ENCODE results near the gene POU5F1. TPM values are rescaled to one million over a fixed set of nuclear protein-coding genes. Genes with fewer than 3 reads are reported as not detected.

The POU5F1 gene
- total and polyA plus RNA-seq, 9 of the 15 experiments (the other 6 are each of a cell fraction or from before 2014, with no cell fraction given) = 0.06 to 2.0 (median 0.10) TPM; not detected in 6

DNA sequence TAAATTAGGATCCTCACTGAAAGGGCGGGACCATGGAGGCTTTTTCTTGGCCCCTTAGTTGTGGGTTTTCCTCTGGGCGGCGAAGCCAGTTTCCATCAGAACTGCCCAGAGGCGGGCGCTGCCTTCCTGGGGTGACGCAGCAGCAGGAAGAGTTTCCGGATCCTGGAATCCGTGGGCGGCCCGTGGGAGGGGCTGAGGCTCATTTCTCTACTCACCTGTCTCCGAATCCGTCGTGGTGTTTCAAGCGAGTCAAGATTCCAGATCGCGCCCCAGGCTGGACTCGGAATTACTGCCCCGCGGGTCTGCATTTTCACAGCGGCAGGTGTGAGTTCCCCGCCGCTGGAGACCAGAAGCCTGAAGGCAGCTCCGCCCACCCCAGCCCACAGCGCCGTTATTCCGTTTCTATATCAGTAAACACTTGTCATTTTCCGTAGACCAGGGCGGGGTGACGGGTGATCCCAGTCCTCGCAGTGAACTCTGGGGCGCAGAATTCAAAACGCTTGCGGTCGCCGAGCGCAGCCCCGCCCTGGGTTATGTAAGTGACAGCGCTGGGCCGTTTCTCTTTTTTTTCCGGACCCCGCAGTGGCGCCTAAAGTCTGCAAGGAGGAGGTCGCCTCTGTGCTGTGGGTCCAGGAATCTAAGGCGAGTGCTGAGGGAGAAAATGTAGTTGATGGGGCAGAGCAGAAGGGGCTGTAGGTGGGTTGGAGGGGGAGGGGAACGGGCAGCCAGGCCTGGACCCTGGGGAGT, 27.2 kb upstream of the POU5F1 start (continued):
- TF ChIP-seq, protein P1, sequence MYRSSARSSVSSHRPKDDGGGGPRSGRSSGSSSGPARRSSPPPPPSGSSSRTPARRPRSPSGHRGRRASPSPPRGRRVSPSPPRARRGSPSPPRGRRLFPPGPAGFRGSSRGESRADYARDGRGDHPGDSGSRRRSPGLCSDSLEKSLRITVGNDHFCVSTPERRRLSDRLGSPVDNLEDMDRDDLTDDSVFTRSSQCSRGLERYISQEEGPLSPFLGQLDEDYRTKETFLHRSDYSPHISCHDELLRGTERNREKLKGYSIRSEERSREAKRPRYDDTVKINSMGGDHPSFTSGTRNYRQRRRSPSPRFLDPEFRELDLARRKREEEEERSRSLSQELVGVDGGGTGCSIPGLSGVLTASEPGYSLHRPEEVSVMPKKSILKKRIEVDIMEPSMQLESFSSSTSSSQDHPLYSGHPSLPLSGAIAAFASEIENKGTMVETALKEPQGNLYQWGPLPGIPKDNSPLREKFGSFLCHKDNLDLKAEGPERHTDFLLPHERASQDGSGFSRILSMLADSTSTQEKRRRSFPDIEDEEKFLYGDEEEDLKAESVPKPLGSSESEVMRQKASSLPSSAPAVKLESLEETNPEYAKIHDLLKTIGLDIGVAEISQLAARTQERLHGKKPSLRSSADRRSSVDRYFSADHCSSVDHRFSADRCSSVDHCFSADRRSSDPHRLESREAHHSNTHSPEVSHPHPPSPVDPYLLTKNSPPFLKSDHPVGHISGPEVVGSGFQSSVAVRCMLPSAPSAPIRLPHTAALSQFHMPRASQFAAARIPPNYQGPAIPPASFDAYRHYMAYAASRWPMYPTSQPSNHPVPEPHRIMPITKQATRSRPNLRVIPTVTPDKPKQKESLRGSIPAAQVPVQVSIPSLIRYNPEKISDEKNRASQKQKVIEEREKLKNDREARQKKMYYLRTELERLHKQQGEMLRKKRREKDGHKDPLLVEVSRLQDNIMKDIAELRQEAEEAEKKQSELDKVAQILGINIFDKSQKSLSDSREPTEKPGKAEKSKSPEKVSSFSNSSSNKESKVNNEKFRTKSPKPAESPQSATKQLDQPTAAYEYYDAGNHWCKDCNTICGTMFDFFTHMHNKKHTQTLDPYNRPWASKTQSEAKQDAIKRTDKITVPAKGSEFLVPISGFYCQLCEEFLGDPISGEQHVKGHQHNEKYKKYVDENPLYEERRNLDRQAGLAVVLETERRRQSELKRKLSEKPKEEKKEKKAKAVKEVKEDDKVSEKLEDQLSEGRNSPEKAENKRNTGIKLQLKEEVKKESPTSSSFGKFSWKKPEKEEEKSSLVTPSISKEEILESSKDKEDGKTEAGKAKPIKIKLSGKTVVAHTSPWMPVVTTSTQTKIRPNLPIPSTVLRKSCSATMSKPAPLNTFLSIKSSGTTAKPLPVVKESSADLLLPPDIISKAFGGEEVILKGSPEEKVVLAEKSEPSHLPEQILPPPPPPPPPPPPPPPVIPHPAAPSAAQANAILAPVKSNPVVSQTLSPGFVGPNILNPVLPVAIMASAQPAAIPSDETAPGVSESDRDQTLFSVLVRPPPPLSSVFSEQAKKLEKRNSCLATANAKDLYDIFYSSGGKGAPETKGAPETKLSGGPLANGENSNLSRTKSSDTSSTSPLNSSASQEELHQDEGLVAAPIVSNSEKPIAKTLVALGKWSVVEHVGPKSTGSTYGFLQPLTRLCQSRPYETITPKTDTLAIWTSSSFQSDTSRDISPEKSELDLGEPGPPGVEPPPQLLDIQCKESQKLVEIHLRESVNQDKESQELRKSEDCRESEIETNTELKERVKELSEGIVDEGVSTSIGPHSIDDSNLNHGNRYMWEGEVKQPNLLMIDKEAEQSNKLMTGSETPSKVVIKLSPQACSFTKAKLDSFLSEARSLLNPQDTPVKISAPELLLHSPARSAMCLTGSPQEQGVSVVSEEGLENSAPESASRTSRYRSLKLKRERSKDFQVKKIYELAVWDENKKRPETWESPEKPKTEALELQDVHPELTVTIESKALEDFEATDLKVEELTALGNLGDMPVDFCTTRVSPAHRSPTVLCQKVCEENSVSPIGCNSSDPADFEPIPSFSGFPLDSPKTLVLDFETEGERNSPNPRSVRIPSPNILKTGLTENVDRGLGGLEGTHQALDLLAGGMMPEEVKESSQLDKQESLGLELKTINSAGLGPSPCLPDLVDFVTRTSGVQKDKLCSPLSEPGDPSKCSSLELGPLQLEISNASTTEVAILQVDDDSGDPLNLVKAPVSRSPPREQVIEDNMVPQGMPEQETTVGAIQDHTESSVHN (IDR thresholded peaks at IDR 0.05; ENCODE audit: borderline replicate concordance in 1 of 2, low read depth in 1 of 2) = peak in 1 of 2 experiments; percentile 74; a peak in 2 of 4 replicates
- TF ChIP-seq ZNF165 (CRISPR knock-in tag; IDR thresholded peaks at IDR 0.05; ENCODE audit: borderline replicate concordance) = no peak
- TF ChIP-seq JUND (IDR thresholded peaks at IDR 0.05; ENCODE audit: borderline replicate concordance, low read depth, low read length) = peak; percentile 62; the same call in 1 of the 2 replicates
- peak; percentile 60; the same call in 1 of the 3 replicates for TF ChIP-seq JUND (tag; IDR thresholded peaks at IDR 0.05; ENCODE audit: borderline replicate concordance, low read depth, low read length)
- TF ChIP-seq SAP30 (IDR thresholded peaks at IDR 0.05; ENCODE audit: borderline replicate concordance, insufficient read depth, low read depth, low read length, poor library complexity, severe bottlenecking) = peak; percentile 28
- no peak for TF ChIP-seq ZNF133 (CRISPR knock-in tag; IDR thresholded peaks at IDR 0.05)
- no peak for TF ChIP-seq RBBP5 (IDR thresholded peaks at IDR 0.05; ENCODE audit: borderline replicate concordance, insufficient read depth, low read length, poor library complexity, severe bottlenecking)
- no peak for TF ChIP-seq LARP7 (IDR thresholded peaks at IDR 0.05)
- TF ChIP-seq, protein P2, sequence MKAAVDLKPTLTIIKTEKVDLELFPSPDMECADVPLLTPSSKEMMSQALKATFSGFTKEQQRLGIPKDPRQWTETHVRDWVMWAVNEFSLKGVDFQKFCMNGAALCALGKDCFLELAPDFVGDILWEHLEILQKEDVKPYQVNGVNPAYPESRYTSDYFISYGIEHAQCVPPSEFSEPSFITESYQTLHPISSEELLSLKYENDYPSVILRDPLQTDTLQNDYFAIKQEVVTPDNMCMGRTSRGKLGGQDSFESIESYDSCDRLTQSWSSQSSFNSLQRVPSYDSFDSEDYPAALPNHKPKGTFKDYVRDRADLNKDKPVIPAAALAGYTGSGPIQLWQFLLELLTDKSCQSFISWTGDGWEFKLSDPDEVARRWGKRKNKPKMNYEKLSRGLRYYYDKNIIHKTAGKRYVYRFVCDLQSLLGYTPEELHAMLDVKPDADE (conservative IDR thresholded peaks at IDR 0.05; ENCODE audit: control insufficient read depth, low read depth, low read length) = peak; percentile 78; the same call in 1 of the 2 replicates
- TF ChIP-seq, protein P3, sequence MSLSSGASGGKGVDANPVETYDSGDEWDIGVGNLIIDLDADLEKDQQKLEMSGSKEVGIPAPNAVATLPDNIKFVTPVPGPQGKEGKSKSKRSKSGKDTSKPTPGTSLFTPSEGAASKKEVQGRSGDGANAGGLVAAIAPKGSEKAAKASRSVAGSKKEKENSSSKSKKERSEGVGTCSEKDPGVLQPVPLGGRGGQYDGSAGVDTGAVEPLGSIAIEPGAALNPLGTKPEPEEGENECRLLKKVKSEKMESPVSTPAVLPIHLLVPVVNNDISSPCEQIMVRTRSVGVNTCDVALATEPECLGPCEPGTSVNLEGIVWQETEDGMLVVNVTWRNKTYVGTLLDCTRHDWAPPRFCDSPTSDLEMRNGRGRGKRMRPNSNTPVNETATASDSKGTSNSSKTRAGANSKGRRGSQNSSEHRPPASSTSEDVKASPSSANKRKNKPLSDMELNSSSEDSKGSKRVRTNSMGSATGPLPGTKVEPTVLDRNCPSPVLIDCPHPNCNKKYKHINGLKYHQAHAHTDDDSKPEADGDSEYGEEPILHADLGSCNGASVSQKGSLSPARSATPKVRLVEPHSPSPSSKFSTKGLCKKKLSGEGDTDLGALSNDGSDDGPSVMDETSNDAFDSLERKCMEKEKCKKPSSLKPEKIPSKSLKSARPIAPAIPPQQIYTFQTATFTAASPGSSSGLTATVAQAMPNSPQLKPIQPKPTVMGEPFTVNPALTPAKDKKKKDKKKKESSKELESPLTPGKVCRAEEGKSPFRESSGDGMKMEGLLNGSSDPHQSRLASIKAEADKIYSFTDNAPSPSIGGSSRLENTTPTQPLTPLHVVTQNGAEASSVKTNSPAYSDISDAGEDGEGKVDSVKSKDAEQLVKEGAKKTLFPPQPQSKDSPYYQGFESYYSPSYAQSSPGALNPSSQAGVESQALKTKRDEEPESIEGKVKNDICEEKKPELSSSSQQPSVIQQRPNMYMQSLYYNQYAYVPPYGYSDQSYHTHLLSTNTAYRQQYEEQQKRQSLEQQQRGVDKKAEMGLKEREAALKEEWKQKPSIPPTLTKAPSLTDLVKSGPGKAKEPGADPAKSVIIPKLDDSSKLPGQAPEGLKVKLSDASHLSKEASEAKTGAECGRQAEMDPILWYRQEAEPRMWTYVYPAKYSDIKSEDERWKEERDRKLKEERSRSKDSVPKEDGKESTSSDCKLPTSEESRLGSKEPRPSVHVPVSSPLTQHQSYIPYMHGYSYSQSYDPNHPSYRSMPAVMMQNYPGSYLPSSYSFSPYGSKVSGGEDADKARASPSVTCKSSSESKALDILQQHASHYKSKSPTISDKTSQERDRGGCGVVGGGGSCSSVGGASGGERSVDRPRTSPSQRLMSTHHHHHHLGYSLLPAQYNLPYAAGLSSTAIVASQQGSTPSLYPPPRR (CRISPR knock-in tag; IDR thresholded peaks at IDR 0.05; ENCODE audit: borderline replicate concordance) = no peak
- no peak for TF ChIP-seq HEY1 (CRISPR knock-in tag; IDR thresholded peaks at IDR 0.05; ENCODE audit: borderline replicate concordance)
